ENCODE measurements around the gene BLM. TPM values are rescaled to one million over a fixed set of nuclear protein-coding genes. Genes with fewer than 3 reads are reported as not detected.

BLM gene
- total and polyA plus RNA-seq, 2 of the 13 experiments (the other 11 are each of a cell fraction or from before 2014, with no cell fraction given) = 5.1 to 11.8 TPM

DNA sequence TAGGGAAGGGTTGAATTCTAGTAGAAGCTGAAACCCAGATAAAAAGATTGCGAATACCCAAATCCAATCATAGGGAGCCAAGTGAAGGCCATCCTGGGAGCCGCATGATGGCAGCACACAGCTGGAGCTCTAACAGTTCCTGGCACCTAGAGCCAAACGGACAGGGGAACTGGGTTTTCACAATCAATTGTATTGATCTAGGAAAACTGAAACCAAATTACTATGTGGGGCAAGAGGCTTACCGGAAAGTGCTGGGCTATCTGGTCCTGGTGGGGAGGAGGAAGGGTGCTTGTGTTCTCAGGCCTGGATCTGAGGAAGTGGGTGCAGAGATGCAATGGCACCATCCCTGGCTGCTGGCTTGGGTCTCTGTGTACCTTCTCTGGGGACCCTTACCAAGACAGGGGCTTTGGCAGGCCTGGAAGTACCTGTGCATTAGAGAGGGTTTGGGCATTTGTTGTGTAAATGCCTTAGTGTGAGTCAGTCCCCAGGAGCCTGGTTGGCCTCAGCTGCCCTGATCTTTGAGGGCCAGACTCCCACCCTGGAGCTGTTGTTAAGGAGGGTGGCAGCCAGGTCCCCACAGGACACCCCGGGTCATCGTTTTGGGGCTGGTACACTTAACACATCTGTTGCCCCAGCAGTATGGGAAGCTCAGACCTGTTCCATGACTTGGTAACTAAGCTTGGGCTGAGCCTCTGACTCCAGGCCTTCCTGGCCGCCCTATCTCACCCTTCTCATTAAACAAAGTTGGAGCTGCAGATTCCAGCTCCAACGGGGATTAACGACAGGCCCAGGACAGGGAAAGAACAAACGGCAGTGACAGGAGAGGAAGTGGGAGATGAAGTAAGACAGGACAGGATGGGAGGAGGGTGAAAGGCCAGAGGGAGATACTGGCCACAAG is 142.3 kb downstream of the BLM start (continued):
- no peak for TF ChIP-seq ZNF841 (CRISPR knock-in tag; IDR thresholded peaks at IDR 0.05; ENCODE audit: borderline replicate concordance)
- peak; percentile 53; the same call in 1 of the 2 replicates for TF ChIP-seq NFKBIZ (CRISPR knock-in tag; IDR thresholded peaks at IDR 0.05)
- TF ChIP-seq ZNF703 (CRISPR knock-in tag; IDR thresholded peaks at IDR 0.05; ENCODE audit: borderline replicate concordance) = no peak
- TF ChIP-seq, protein P1, sequence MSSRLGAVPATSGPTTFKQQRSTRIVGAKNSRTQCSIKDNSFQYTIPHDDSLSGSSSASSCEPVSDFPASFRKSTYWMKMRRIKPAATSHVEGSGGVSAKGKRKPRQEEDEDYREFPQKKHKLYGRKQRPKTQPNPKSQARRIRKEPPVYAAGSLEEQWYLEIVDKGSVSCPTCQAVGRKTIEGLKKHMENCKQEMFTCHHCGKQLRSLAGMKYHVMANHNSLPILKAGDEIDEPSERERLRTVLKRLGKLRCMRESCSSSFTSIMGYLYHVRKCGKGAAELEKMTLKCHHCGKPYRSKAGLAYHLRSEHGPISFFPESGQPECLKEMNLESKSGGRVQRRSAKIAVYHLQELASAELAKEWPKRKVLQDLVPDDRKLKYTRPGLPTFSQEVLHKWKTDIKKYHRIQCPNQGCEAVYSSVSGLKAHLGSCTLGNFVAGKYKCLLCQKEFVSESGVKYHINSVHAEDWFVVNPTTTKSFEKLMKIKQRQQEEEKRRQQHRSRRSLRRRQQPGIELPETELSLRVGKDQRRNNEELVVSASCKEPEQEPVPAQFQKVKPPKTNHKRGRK (CRISPR knock-in tag; IDR thresholded peaks at IDR 0.05) = no peak
- no peak for TF ChIP-seq ZNF326 (CRISPR knock-in tag; IDR thresholded peaks at IDR 0.05; ENCODE audit: borderline replicate concordance)
- peak; percentile 11; the same call in 1 of the 2 replicates for TF ChIP-seq SAP130 (CRISPR knock-in tag; IDR thresholded peaks at IDR 0.05; ENCODE audit: low read depth)
- TF ChIP-seq, protein P2, sequence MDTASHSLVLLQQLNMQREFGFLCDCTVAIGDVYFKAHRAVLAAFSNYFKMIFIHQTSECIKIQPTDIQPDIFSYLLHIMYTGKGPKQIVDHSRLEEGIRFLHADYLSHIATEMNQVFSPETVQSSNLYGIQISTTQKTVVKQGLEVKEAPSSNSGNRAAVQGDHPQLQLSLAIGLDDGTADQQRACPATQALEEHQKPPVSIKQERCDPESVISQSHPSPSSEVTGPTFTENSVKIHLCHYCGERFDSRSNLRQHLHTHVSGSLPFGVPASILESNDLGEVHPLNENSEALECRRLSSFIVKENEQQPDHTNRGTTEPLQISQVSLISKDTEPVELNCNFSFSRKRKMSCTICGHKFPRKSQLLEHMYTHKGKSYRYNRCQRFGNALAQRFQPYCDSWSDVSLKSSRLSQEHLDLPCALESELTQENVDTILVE (CRISPR knock-in tag; IDR thresholded peaks at IDR 0.05) = peak; percentile 68; the same call in 1 of the 2 replicates
- TF ChIP-seq, protein P3, sequence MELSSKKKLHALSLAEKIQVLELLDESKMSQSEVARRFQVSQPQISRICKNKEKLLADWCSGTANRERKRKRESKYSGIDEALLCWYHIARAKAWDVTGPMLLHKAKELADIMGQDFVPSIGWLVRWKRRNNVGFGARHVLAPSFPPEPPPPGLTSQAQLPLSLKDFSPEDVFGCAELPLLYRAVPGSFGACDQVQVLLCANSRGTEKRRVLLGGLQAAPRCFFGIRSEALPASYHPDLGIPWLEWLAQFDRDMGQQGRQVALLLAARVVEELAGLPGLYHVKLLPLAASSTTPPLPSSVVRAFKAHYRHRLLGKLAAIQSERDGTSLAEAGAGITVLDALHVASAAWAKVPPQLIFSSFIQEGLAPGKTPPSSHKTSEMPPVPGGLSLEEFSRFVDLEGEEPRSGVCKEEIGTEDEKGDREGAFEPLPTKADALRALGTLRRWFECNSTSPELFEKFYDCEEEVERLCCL (CRISPR knock-in tag; IDR thresholded peaks at IDR 0.05; ENCODE audit: borderline replicate concordance) = no peak
- TF ChIP-seq ZNF737 (CRISPR knock-in tag; IDR thresholded peaks at IDR 0.05; ENCODE audit: borderline replicate concordance) = peak; percentile 53; the same call in 1 of the 2 replicates
- TF ChIP-seq ZNF672 (CRISPR knock-in tag; IDR thresholded peaks at IDR 0.05) = no peak
- no peak for TF ChIP-seq RBFOX2 (IDR thresholded peaks at IDR 0.05; ENCODE audit: low read depth, low read length)
- TF ChIP-seq ZNF260 (CRISPR knock-in tag; IDR thresholded peaks at IDR 0.05; ENCODE audit: borderline replicate concordance, low read depth) = no peak
- peak; percentile 64 for TF ChIP-seq RAD21 (CRISPR knock-in tag; IDR thresholded peaks at IDR 0.05)
- peak; percentile 24; the same call in 1 of the 2 replicates for TF ChIP-seq BCL6 (CRISPR knock-in tag; IDR thresholded peaks at IDR 0.05)
- TF ChIP-seq ZNF652 (CRISPR knock-in tag; IDR thresholded peaks at IDR 0.05; ENCODE audit: borderline replicate concordance, low read depth) = no peak
- TF ChIP-seq TAF1 (CRISPR knock-in tag; IDR thresholded peaks at IDR 0.05) = peak; percentile 36; the same call in 1 of the 2 replicates
- no peak for TF ChIP-seq ZNF746 (CRISPR knock-in tag; IDR thresholded peaks at IDR 0.05)

Data from HepG2 (cell line).